Gastroesophageal sphincter (tissue), 4 donors: ENCODE measurements around the gene ROCK1. TPM values are rescaled to one million over a fixed set of nuclear protein-coding genes. Genes with fewer than 3 reads are reported as not detected.

Source experiments
- ATAC-seq: fragments of 150-250 bp; one replicate; pipeline ENCODE4 v1.9.1; 2016; ENCODE audit warnings: mild to moderate bottlenecking, moderate library complexity
- H3K27ac ChIP-seq, 4 donors: fragments of 200-600 bp; sonication (generic) in 3 of 4; 1 replicate in 3 of 4; 2 replicates in 1 of 4; pipeline ENCODE4 v1.5.1; 2016 to 2019
- H3K27me3 ChIP-seq: fragments of 200-600 bp; sonication (generic); one replicate; pipeline ENCODE4 v1.5.1; 2019
- H3K36me3 ChIP-seq, 2 donors: fragments of 200-600 bp; sonication (generic); one replicate each; pipeline ENCODE4 v1.5.1; 2019; ENCODE audit warnings: control low read depth in 1 of 2
- H3K4me1 ChIP-seq, 3 donors: fragments of 200-600 bp; sonication (generic); 1 replicate in 2 of 3; 2 replicates in 1 of 3; pipeline ENCODE4 v1.5.1; 2016 to 2019; ENCODE audit warnings: control low read depth in 2 of 3
- H3K4me3 ChIP-seq, 2 donors: fragments of 200-600 bp; sonication (generic); one replicate each; pipeline ENCODE4 v1.5.1; 2019; ENCODE audit warnings: mild to moderate bottlenecking in 1 of 2, moderate library complexity in 1 of 2
- H3K9me3 ChIP-seq, 3 donors: fragments of 200-600 bp; sonication (generic); one replicate each; pipeline ENCODE4 v1.5.1; 2017 to 2019; ENCODE audit warnings: control low read depth in 2 of 3
- EP300 ChIP-seq: sonication (generic); formaldehyde crosslinking; IDR thresholded peaks from one replicate; pipeline ENCODE4 v1.6.1; 2017; ENCODE audit warnings: antibody characterized with exemption, mild to moderate bottlenecking
- POLR2A ChIP-seq, 2 donors: fragments of 450-650 bp; IDR thresholded peaks; one replicate each; pipeline ENCODE4 v1.6.1; 2017; ENCODE audit warnings: antibody characterized with exemption in 2 of 2, mild to moderate bottlenecking in 2 of 2, moderate library complexity in 1 of 2
- POLR2AphosphoS5 ChIP-seq: sonication (generic); formaldehyde crosslinking; IDR thresholded peaks from one replicate; pipeline ENCODE4 v1.6.1; 2017; ENCODE audit warnings: antibody characterized with exemption
- WGBS, 2 donors: methylation state at CpG; one replicate each; pipeline ENCODE4 v1.1.5; 2018; ENCODE audit warnings: low coverage in 1 of 2; 5-methylcytosine and 5-hydroxymethylcytosine counted together
- total RNA-seq, 4 donors: library from RNA; depleted of rRNA; stranded (reverse); fragments of >200 nt; gene quantifications; one replicate each; pipeline ENCODE4 v1.1.0, GENCODE V29; 2016
- TF ChIP-seq, protein P1 (sequence below), 4 experiments: fragments of 200-600 bp in 2 of 4; fragments of 450-650 bp in 2 of 4; sonication (generic) in 1 of 4; IDR thresholded peaks; one replicate each; pipeline ENCODE4 v1.5.1; 2017 to 2019; ENCODE audit warnings: antibody characterized with exemption in 4 of 4, mild to moderate bottlenecking in 2 of 4, moderate library complexity in 2 of 4

ROCK1 gene
- total RNA-seq, 4 donors from 2014 or later = 130 to 139 (median 133) TPM

- no peak for ATAC-seq
- H3K4me3 ChIP-seq = no peak overlapping the region
- no peaks in the 10 kb centered on the region for H3K27me3 ChIP-seq
- no peak overlapping the region for H3K27ac ChIP-seq
- H3K36me3 ChIP-seq = peaks cover 0 to 85% of the 10 kb centered on the region in 2 donors
- no peaks in the 10 kb centered on the region for H3K9me3 ChIP-seq
- TF ChIP-seq, protein P1, sequence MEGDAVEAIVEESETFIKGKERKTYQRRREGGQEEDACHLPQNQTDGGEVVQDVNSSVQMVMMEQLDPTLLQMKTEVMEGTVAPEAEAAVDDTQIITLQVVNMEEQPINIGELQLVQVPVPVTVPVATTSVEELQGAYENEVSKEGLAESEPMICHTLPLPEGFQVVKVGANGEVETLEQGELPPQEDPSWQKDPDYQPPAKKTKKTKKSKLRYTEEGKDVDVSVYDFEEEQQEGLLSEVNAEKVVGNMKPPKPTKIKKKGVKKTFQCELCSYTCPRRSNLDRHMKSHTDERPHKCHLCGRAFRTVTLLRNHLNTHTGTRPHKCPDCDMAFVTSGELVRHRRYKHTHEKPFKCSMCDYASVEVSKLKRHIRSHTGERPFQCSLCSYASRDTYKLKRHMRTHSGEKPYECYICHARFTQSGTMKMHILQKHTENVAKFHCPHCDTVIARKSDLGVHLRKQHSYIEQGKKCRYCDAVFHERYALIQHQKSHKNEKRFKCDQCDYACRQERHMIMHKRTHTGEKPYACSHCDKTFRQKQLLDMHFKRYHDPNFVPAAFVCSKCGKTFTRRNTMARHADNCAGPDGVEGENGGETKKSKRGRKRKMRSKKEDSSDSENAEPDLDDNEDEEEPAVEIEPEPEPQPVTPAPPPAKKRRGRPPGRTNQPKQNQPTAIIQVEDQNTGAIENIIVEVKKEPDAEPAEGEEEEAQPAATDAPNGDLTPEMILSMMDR (IDR thresholded peaks at IDR 0.05) = no peak
- TF ChIP-seq POLR2AphosphoS5 (no peak), EP300 (no peak), POLR2A (IDR thresholded peaks at IDR 0.05) (no peak)
- H3K4me1 ChIP-seq = peaks cover 0 to 9% (median 0%) of the 10 kb centered on the region in 3 donors
- 38 to 77% methylated on average over 1 to 3 of the region's 3 CpGs for WGBS, 2 donors
Observed at GRCh38 chr18:20988726-20989125, 122.9 kb downstream of the ROCK1 start.

DNA sequence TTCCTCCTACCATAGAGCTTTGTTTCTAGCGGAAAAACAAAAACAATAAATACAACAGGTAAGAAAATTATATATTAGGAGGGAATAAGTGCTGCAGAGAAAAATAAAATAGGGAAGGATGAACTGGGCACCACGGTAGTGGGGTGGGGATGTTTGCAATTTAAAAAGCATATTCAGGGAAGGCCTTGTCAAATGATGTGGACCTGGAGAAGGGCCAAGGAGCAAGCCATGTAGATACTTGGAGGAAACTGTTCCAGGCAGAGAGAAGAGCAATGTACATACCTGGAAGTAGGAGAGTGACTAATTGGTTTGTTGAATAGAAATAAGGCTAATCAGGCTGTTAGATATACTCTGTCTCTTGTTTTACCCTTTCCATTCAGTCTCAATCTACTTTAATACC, 136.5 kb downstream of the ROCK1 start:
- TF ChIP-seq, protein P1 (IDR thresholded peaks at IDR 0.05) = no peak
- TF ChIP-seq EP300 (no peak), POLR2AphosphoS5 (no peak), POLR2A (IDR thresholded peaks at IDR 0.05) (no peak)
- H3K36me3 ChIP-seq = peaks cover 0 to 82% of the 10 kb centered on the region in 2 donors
- H3K4me3 ChIP-seq = no peak overlapping the region
- H3K4me1 ChIP-seq = no peaks in the 10 kb centered on the region
- no peak overlapping the region for H3K27ac ChIP-seq
- ATAC-seq = no peak
- 81 to 83% methylated on average over 2 of the region's 2 CpGs for WGBS, 2 donors
- H3K9me3 ChIP-seq = no peaks in the 10 kb centered on the region
- no peaks in the 10 kb centered on the region for H3K27me3 ChIP-seq

GRCh38 chr18:20971886-20972267, 139.7 kb downstream of the ROCK1 start:
- TF ChIP-seq POLR2A (IDR thresholded peaks at IDR 0.05) (no peak), EP300 (no peak), POLR2AphosphoS5 (no peak)
- TF ChIP-seq, protein P1 (IDR thresholded peaks at IDR 0.05) = peak in 3 of 4 experiments; percentile 32 to 41 (median 35)
- peaks cover 0 to 85% of the 10 kb centered on the region in 2 donors for H3K36me3 ChIP-seq
- no peak overlapping the region for H3K4me3 ChIP-seq
- H3K9me3 ChIP-seq = no peaks in the 10 kb centered on the region
- ATAC-seq = no peak
- H3K27me3 ChIP-seq = no peaks in the 10 kb centered on the region
- H3K27ac ChIP-seq = no peak overlapping the region
- no peaks in the 10 kb centered on the region for H3K4me1 ChIP-seq

- no peaks in the 10 kb centered on the region for H3K9me3 ChIP-seq
- 94 to 100% methylated on average over 2 of the region's 2 CpGs for WGBS, 2 donors
- H3K4me3 ChIP-seq = no peak overlapping the region
- no peaks in the 10 kb centered on the region for H3K27me3 ChIP-seq
- no peak overlapping the region for H3K27ac ChIP-seq
- H3K36me3 ChIP-seq = peaks cover 6 to 71% of the 10 kb centered on the region in 2 donors
- no peak for ATAC-seq
- no peak for TF ChIP-seq POLR2AphosphoS5
- no peak for TF ChIP-seq EP300
- TF ChIP-seq POLR2A (IDR thresholded peaks at IDR 0.05) = no peak
- TF ChIP-seq, protein P1 (IDR thresholded peaks at IDR 0.05) = no peak
- H3K4me1 ChIP-seq = no peaks in the 10 kb centered on the region
Observed at GRCh38 chr18:20966795-20967194, 144.8 kb downstream of the ROCK1 start.

GRCh38 chr18:20963027-20963426, 148.6 kb downstream of the ROCK1 start:
- Histone ChIP-seq H3K27ac (no peak overlapping the region), H3K9me3 (no peaks in the 10 kb centered on the region), H3K36me3 (peaks cover 6 to 44% of the 10 kb centered on the region in 2 donors), H3K4me3 (no peak overlapping the region), H3K4me1 (no peaks in the 10 kb centered on the region), H3K27me3 (no peaks in the 10 kb centered on the region)
- WGBS, 2 donors = 91 to 98% methylated on average over 2 of the region's 2 CpGs
- TF ChIP-seq POLR2A (IDR thresholded peaks at IDR 0.05) (no peak), EP300 (no peak), POLR2AphosphoS5 (no peak)
- TF ChIP-seq, protein P1 (IDR thresholded peaks at IDR 0.05) = no peak
- ATAC-seq = no peak
